Naive thymus-derived CD4-positive, alpha-beta T cell (primary cell): ENCODE results near the gene SSBP3. TPM values are rescaled to one million over a fixed set of nuclear protein-coding genes. Genes with fewer than 3 reads are reported as not detected.

Experiments used
- ATAC-seq: fragments of 150-1000 bp; cut with Tn5 transposase; 2 replicates; pipeline ENCODE4 v1.10.0; 2021; ENCODE audit warnings: mild to moderate bottlenecking, moderate library complexity
- CTCF ChIA-PET: fragments of 350-600 bp; sonication (Branson Sonifier 250); formaldehyde crosslinking; loops from one replicate; lab custom pipeline; 2021; ENCODE audit warnings: antibody characterized with exemption; lab: Charles Lee
- POLR2A ChIA-PET: fragments of 350-600 bp; sonication (Branson Sonifier 250); formaldehyde crosslinking; loops from one replicate; lab custom pipeline; 2021; ENCODE audit warnings: antibody characterized with exemption, inconsistent platforms; lab: Charles Lee
- DNase-seq, 9 donors: peaks; one replicate each; pipeline versions ENCODE4 v3.0.0 to v3.0.0-alpha.2; 2020 to 2022; ENCODE audit warnings: mixed read lengths in 1 of 9
- H3K27ac ChIP-seq: one replicate; pipeline ENCODE4 v1.7.0; 2013; ENCODE audit warnings: mild to moderate bottlenecking, low read depth, low read length, moderate library complexity
- H3K27me3 ChIP-seq, 2 donors: one replicate each; pipeline ENCODE4 v1.7.0; 2013; ENCODE audit warnings: low read length in 2 of 2, mild to moderate bottlenecking in 2 of 2, moderate library complexity in 2 of 2; ENCODE audit not compliant: control insufficient read depth in 2 of 2, insufficient read depth in 2 of 2
- H3K36me3 ChIP-seq, 3 experiments: 1 replicate in 2 of 3; 2 replicates in 1 of 3; pipeline ENCODE4 v1.7.0; 2013; ENCODE audit warnings: low read length in 3 of 3, mild to moderate bottlenecking in 3 of 3, moderate library complexity in 1 of 3; ENCODE audit not compliant: insufficient read depth in 3 of 3, control insufficient read depth in 2 of 3
- H3K4me1 ChIP-seq, 2 donors: one replicate each; pipeline ENCODE4 v1.7.0; 2013; ENCODE audit warnings: low read length in 2 of 2, mild to moderate bottlenecking in 2 of 2, moderate library complexity in 1 of 2; ENCODE audit not compliant: control insufficient read depth in 2 of 2, insufficient read depth in 2 of 2
- H3K4me3 ChIP-seq: 2 replicates; pipeline ENCODE4 v1.7.0; 2013; ENCODE audit warnings: mild to moderate bottlenecking, low read length
- H3K9me3 ChIP-seq, 3 experiments: 1 replicate in 2 of 3; 2 replicates in 1 of 3; pipeline ENCODE4 v1.7.0; 2013; ENCODE audit warnings: low read length in 3 of 3; ENCODE audit not compliant: control insufficient read depth in 2 of 3
- H3K27ac Mint-ChIP-seq, 9 donors: one replicate each; pipeline ENCODE4 v1.8.0; 2020 to 2022; ENCODE audit warnings: mixed read lengths in 9 of 9, mild to moderate bottlenecking in 8 of 9, moderate library complexity in 5 of 9, inconsistent platforms in 2 of 9
- H3K27me3 Mint-ChIP-seq, 5 donors: one replicate each; pipeline ENCODE4 v1.8.0; 2021 to 2022; ENCODE audit warnings: mixed read lengths in 5 of 5, mild to moderate bottlenecking in 1 of 5
- H3K36me3 Mint-ChIP-seq, 5 donors: one replicate each; pipeline ENCODE4 v1.8.0; 2020 to 2022; ENCODE audit warnings: mixed read lengths in 5 of 5, mild to moderate bottlenecking in 3 of 5, inconsistent platforms in 1 of 5
- H3K4me1 Mint-ChIP-seq, 7 donors: one replicate each; pipeline ENCODE4 v1.8.0; 2020 to 2022; ENCODE audit warnings: mixed read lengths in 7 of 7, mild to moderate bottlenecking in 3 of 7, inconsistent platforms in 1 of 7
- H3K4me3 Mint-ChIP-seq, 10 donors: one replicate each; pipeline ENCODE4 v1.8.0; 2020 to 2022; ENCODE audit warnings: mild to moderate bottlenecking in 10 of 10, mixed read lengths in 10 of 10, moderate library complexity in 6 of 10, inconsistent platforms in 2 of 10
- H3K9me3 Mint-ChIP-seq, 11 donors: one replicate each; pipeline ENCODE4 v1.8.0; 2020 to 2022; ENCODE audit warnings: mixed read lengths in 11 of 11, mild to moderate bottlenecking in 4 of 11, inconsistent platforms in 1 of 11, moderate library complexity in 1 of 11
- intact Hi-C, 2 donors: fragments of 100-400 bp; cut with micrococcal nuclease; formaldehyde crosslinking; loops; one replicate each; pipeline ENCODE4 v1.15.1; 2023
- polyA plus RNA-seq, 2 donors: library from polyadenylated mRNA; unstranded; fragments of 300-500 nt; fragmentation: Illumina TruSeq; gene quantifications; one replicate each; pipeline ENCODE4 v1.2.3, GENCODE V29; 2021
- total RNA-seq, 6 experiments: library from RNA in 5 of 6; stranded (reverse) in 5 of 6; gene quantifications; 1 replicate in 5 of 6; 2 replicates in 1 of 6; pipeline ENCODE4 v1.2.3 and lab custom pipeline; 2021 to 2026

SSBP3 gene
- total and polyA plus RNA-seq, 7 experiments from 2014 or later: 19.4 to 124 (median 80.5) TPM

- Histone ChIP-seq H3K4me3 (no peak overlapping the region), H3K36me3 (no peaks in the 10 kb centered on the region), H3K4me1 (peaks cover 0 to 55% of the 10 kb centered on the region in 2 donors), H3K27ac (peak overlapping the region; percentile 36), H3K27me3 (no peaks in the 10 kb centered on the region), H3K9me3 (no peaks in the 10 kb centered on the region)
- DNase-seq: no peak
- Mint-ChIP-seq H3K4me3 (peak overlapping the region; percentile 70 to 89 (median 80)), H3K27ac (peak overlapping the region; percentile 88 to 98 (median 93)), H3K36me3 (peaks cover 4 to 18% (median 14%) of the 10 kb centered on the region in 5 donors), H3K27me3 (no peaks in the 10 kb centered on the region), H3K9me3 (no peaks in the 10 kb centered on the region), H3K4me1 (peaks cover 29 to 86% (median 71%) of the 10 kb centered on the region in 7 donors)
- no peak for ATAC-seq
- ChIA-PET CTCF (no interaction called here), POLR2A (interaction anchor here (1.1 kb wide), 1 partner anchor 8 kb away, joined by 3 read pairs; no protein-coding TSS in a partner anchor)
- intact Hi-C loops: loop anchor here in 1 of 2 donors (1.0 to 5.0 kb wide), 2 partner anchors 10 to 35 kb away; no protein-coding TSS in a partner anchor
Observed at GRCh38 chr1:54277451-54278341, 128.5 kb downstream of the SSBP3 start.

GRCh38 chr1:54276617-54277450 lies 129.4 kb downstream of the SSBP3 start:
- Histone ChIP-seq H3K27me3 (no peaks in the 10 kb centered on the region), H3K4me1 (peaks cover 0 to 50% of the 10 kb centered on the region in 2 donors), H3K9me3 (no peaks in the 10 kb centered on the region), H3K27ac (peak overlapping the region; percentile 36), H3K36me3 (no peaks in the 10 kb centered on the region), H3K4me3 (no peak overlapping the region)
- intact Hi-C loops: loop anchor here in 1 of 2 donors (1.0 to 5.0 kb wide), 2 partner anchors 10 to 35 kb away; no protein-coding TSS in a partner anchor
- ATAC-seq: no peak
- H3K9me3 Mint-ChIP-seq: no peaks in the 10 kb centered on the region
- peaks cover 4 to 18% (median 14%) of the 10 kb centered on the region in 5 donors for H3K36me3 Mint-ChIP-seq
- no peak for DNase-seq
- peak overlapping the region; percentile 70 to 89 (median 80) for H3K4me3 Mint-ChIP-seq
- H3K27me3 Mint-ChIP-seq: no peaks in the 10 kb centered on the region
- ChIA-PET CTCF (interaction anchor here (2.1 kb wide), 1 partner anchor 11 kb away, joined by 5 read pairs; no protein-coding TSS in a partner anchor), POLR2A (interaction anchor here (0.6 to 1.1 kb wide), 2 partner anchors 9 to 870 kb away, joined by 3 read pairs; no protein-coding TSS in a partner anchor)
- peaks cover 25 to 82% (median 67%) of the 10 kb centered on the region in 7 donors for H3K4me1 Mint-ChIP-seq
- peak overlapping the region; percentile 88 to 98 (median 93) for H3K27ac Mint-ChIP-seq

GRCh38 chr1:54275349-54275748 lies 130.8 kb downstream of the SSBP3 start:
- Histone ChIP-seq H3K27me3 (no peaks in the 10 kb centered on the region), H3K9me3 (no peaks in the 10 kb centered on the region), H3K27ac (no peak overlapping the region), H3K4me3 (no peak overlapping the region), H3K36me3 (no peaks in the 10 kb centered on the region), H3K4me1 (peaks cover 0 to 46% of the 10 kb centered on the region in 2 donors)
- H3K27ac Mint-ChIP-seq: peak overlapping the region in 5 of 9 donors; percentile 62 to 83 (median 75)
- H3K36me3 Mint-ChIP-seq: peaks cover 4 to 14% (median 10%) of the 10 kb centered on the region in 5 donors
- peak overlapping the region in 1 of 10 donors; percentile 33 for H3K4me3 Mint-ChIP-seq
- DNase-seq (no peak), ATAC-seq (no peak)
- ChIA-PET CTCF (interaction anchor here (2.1 kb wide), 1 partner anchor 13 kb away, joined by 5 read pairs; no protein-coding TSS in a partner anchor), POLR2A (interaction anchor here (0.6 to 1.2 kb wide), 5 partner anchors 8 to 868 kb away, joined by 3 to 4 read pairs (median 3); no protein-coding TSS in a partner anchor)
- H3K9me3 Mint-ChIP-seq: no peaks in the 10 kb centered on the region
- H3K4me1 Mint-ChIP-seq: peaks cover 25 to 76% (median 64%) of the 10 kb centered on the region in 7 donors
- intact Hi-C loops: loop anchor here in 1 of 2 donors (5.0 kb wide), 1 partner anchor 37 kb away; no protein-coding TSS in a partner anchor
- H3K27me3 Mint-ChIP-seq: no peaks in the 10 kb centered on the region

- ChIA-PET POLR2A (interaction anchor here (1.0 to 1.2 kb wide), 4 partner anchors 9 to 12 kb away, joined by 3 to 4 read pairs (median 3); no protein-coding TSS in a partner anchor), CTCF (no interaction called here)
- H3K4me1 ChIP-seq: peaks cover 0 to 41% of the 10 kb centered on the region in 2 donors
- Mint-ChIP-seq H3K27ac (peak overlapping the region in 8 of 9 donors; percentile 8 to 83 (median 64)), H3K4me3 (peak overlapping the region in 3 of 10 donors; percentile 29 to 51 (median 33)), H3K27me3 (no peaks in the 10 kb centered on the region), H3K9me3 (no peaks in the 10 kb centered on the region), H3K36me3 (peaks cover 4 to 9% (median 6%) of the 10 kb centered on the region in 5 donors), H3K4me1 (peaks cover 25 to 76% (median 64%) of the 10 kb centered on the region in 7 donors)
- intact Hi-C loops: loop anchor here in 1 of 2 donors (5.0 kb wide), 1 partner anchor 37 kb away; no protein-coding TSS in a partner anchor
- H3K4me3 ChIP-seq: no peak overlapping the region
- H3K27ac ChIP-seq: no peak overlapping the region
- ATAC-seq (no peak), DNase-seq (no peak)
- H3K9me3 ChIP-seq: no peaks in the 10 kb centered on the region
- no peaks in the 10 kb centered on the region for H3K27me3 ChIP-seq
- no peaks in the 10 kb centered on the region for H3K36me3 ChIP-seq
Observed at GRCh38 chr1:54274881-54275280, 131.3 kb downstream of the SSBP3 start.

GRCh38 chr1:54274448-54274847 lies 131.7 kb downstream of the SSBP3 start:
- Histone ChIP-seq H3K27me3 (no peaks in the 10 kb centered on the region), H3K36me3 (no peaks in the 10 kb centered on the region), H3K4me3 (no peak overlapping the region), H3K9me3 (no peaks in the 10 kb centered on the region), H3K4me1 (peaks cover 0 to 37% of the 10 kb centered on the region in 2 donors), H3K27ac (no peak overlapping the region)
- ATAC-seq: no peak
- intact Hi-C loops: no loop called here
- peak overlapping the region; percentile 8 to 83 (median 61) for H3K27ac Mint-ChIP-seq
- no peak for DNase-seq
- H3K27me3 Mint-ChIP-seq: no peaks in the 10 kb centered on the region
- peaks cover 4 to 9% (median 4%) of the 10 kb centered on the region in 5 donors for H3K36me3 Mint-ChIP-seq
- CTCF ChIA-PET: no interaction called here
- peak overlapping the region in 1 of 10 donors; percentile 29 for H3K4me3 Mint-ChIP-seq
- POLR2A ChIA-PET: interaction anchor here (1.0 to 1.2 kb wide), 3 partner anchors 9 to 12 kb away, joined by 3 read pairs; no protein-coding TSS in a partner anchor
- H3K9me3 Mint-ChIP-seq: no peaks in the 10 kb centered on the region
- peaks cover 24 to 75% (median 63%) of the 10 kb centered on the region in 7 donors for H3K4me1 Mint-ChIP-seq
